ENCODE results near the gene TEPSIN. TPM values are rescaled to one million over a fixed set of nuclear protein-coding genes. Genes with fewer than 3 reads are reported as not detected.

TEPSIN gene
- total RNA-seq, 1 experiment from 2014 or later, result 38.8 TPM

- H2BK20ac ChIP-seq (ENCODE audit: low read depth, low read length, poor library complexity, severe bottlenecking), result no peak overlapping the region
- no peak overlapping the region for H2BK12ac ChIP-seq (ENCODE audit: insufficient read length, low read depth, low read length)
- no peak overlapping the region for H2BK5ac ChIP-seq (ENCODE audit: insufficient read length, low read length)
- H4K20me1 ChIP-seq (ENCODE audit: control insufficient read depth, insufficient read depth, insufficient read length), result no peaks in the 10 kb centered on the region
- no peak overlapping the region for H3K18ac ChIP-seq (ENCODE audit: insufficient read length, low read depth, low read length)
- H2BK120ac ChIP-seq (ENCODE audit: low read depth, low read length, poor library complexity, severe bottlenecking), result no peak overlapping the region
- no peak overlapping the region for H3T11ph ChIP-seq (ENCODE audit: low read length)
- H4K91ac ChIP-seq (ENCODE audit: insufficient read length, low read depth, low read length), result no peak overlapping the region
- H3K23ac ChIP-seq (ENCODE audit: insufficient read length, low read depth, low read length), result no peak overlapping the region
- H3K79me1 ChIP-seq (ENCODE audit: insufficient read depth, low read depth, low read length, poor library complexity, severe bottlenecking), result no peaks in the 10 kb centered on the region
- no peak for DNase-seq
- H3K4ac ChIP-seq (ENCODE audit: low read depth, low read length), result no peak overlapping the region
- H3K56ac ChIP-seq (ENCODE audit: insufficient read length, low read depth, low read length), result no peak overlapping the region
- no peak overlapping the region for H2BK15ac ChIP-seq (ENCODE audit: low read depth, low read length)
- H3K27ac Mint-ChIP-seq, result 0 out of 7 replicates have a peak overlapping the region, but pooled peaks of 1 of the 3 experiments have one; percentile 48
- no peak overlapping the region for H3K4me2 ChIP-seq (ENCODE audit: insufficient read depth, insufficient read length, low read length)
- no peaks in the 10 kb centered on the region for H3K9me3 ChIP-seq (ENCODE audit: control insufficient read depth, low read depth, low read length)
- no peak overlapping the region for H2AFZ ChIP-seq (ENCODE audit: low read length)
- no peaks in the 10 kb centered on the region for H3K79me2 ChIP-seq (ENCODE audit: insufficient read depth, low read length)
- no peak overlapping the region for H4K5ac ChIP-seq (ENCODE audit: insufficient read length, low read depth, low read length)
- H3K9me3 Mint-ChIP-seq, result no peaks in the 10 kb centered on the region; a peak in 1 of 5 replicates
- no peak overlapping the region for H3K27ac ChIP-seq (ENCODE audit: insufficient read length, low read depth, low read length)
- no CpG with 5 or more reads among the region's 15 CpGs for WGBS (ENCODE audit: extremely low coverage, insufficient read length, low lambda C conversion rate)
- no peak for TF ChIP-seq CTCF (conservative IDR thresholded peaks at IDR 0.05)
- H3K36me3 Mint-ChIP-seq (ENCODE audit: insufficient read depth in 1 of 3, low read depth in 3 of 3), result peaks cover 11 to 15% (median 11%) of the 10 kb centered on the region in 3 experiments
- H4K8ac ChIP-seq (replicated peaks; ENCODE audit: insufficient read length, low read depth, low read length), result no peak overlapping the region
- peaks cover 15 to 25% of the 10 kb centered on the region in 2 experiments for H3K4me1 Mint-ChIP-seq
- no peaks in the 10 kb centered on the region for H3K4me1 ChIP-seq (ENCODE audit: insufficient read depth, low read length)
- H3K14ac ChIP-seq (ENCODE audit: insufficient read depth, low read length), result no peak overlapping the region
- no peaks in the 10 kb centered on the region for H3K27me3 Mint-ChIP-seq (ENCODE audit: low read depth)
- no peaks in the 10 kb centered on the region for H3K27me3 ChIP-seq (ENCODE audit: insufficient read depth, low read length)
- H3K9ac ChIP-seq (ENCODE audit: extremely low read depth, insufficient read length, low read length), result no peak overlapping the region
- no peak overlapping the region for H2AK5ac ChIP-seq (ENCODE audit: insufficient read length, low read length)
- H3K4me3 Mint-ChIP-seq, result peak overlapping the region in 1 of 2 experiments; percentile 53; a peak in 1 of 5 replicates
- no peaks in the 10 kb centered on the region for H3K23me2 ChIP-seq (ENCODE audit: insufficient read length, low read depth, low read length, poor library complexity, severe bottlenecking)
Measured at GRCh38 chr17:81252326-81252986, 13.6 kb upstream of the TEPSIN start.
